Mesodermal cell (in vitro differentiated cells): Measurements from ENCODE around the gene BEND5.

ENCODE experiments used
- H3K27ac ChIP-seq: 2 replicates; pipeline ENCODE4 v1.7.0; 2013; ENCODE audit warnings: mild to moderate bottlenecking, low read depth, low read length, moderate library complexity; ENCODE audit not compliant: severe bottlenecking
- H3K36me3 ChIP-seq: 2 replicates; pipeline ENCODE4 v1.7.1; 2013; ENCODE audit warnings: mild to moderate bottlenecking, low read length, moderate library complexity; ENCODE audit not compliant: control insufficient read depth, insufficient read depth
- H3K4me1 ChIP-seq: one replicate; pipeline ENCODE4 v1.7.1; 2013; ENCODE audit warnings: mild to moderate bottlenecking, low read length; ENCODE audit not compliant: insufficient read depth, control insufficient read depth, poor library complexity, severe bottlenecking
- H3K4me3 ChIP-seq: 2 replicates; pipeline ENCODE4 v1.7.0; 2013; ENCODE audit warnings: low read length, control low read depth, mild to moderate bottlenecking; ENCODE audit not compliant: insufficient read depth, poor library complexity, severe bottlenecking; ENCODE audit errors: extremely low read depth
- H3K9me3 ChIP-seq: 2 replicates; pipeline ENCODE4 v1.7.1; 2013; ENCODE audit warnings: mild to moderate bottlenecking, low read length, moderate library complexity; ENCODE audit not compliant: control insufficient read depth
- WGBS, 2 experiments: methylation state at CpG; one replicate each; pipeline ENCODE4 v1.1.5; 2013; ENCODE audit warnings: missing lambda C conversion rate in 2 of 2; ENCODE audit not compliant: insufficient coverage in 2 of 2; 5-methylcytosine and 5-hydroxymethylcytosine counted together

The BEND5 gene

GRCh38 chr1:48761986-48762385 is 14.7 kb downstream of the BEND5 start:
- Histone ChIP-seq H3K4me1 (no peaks in the 10 kb centered on the region), H3K9me3 (no peaks in the 10 kb centered on the region), H3K4me3 (no peak overlapping the region), H3K27ac (no peak overlapping the region), H3K36me3 (peaks cover 13% of the 10 kb centered on the region)
- 80 to 89% methylated on average over 2 to 3 of the region's 7 CpGs for WGBS, 2 experiments

- no peak overlapping the region for H3K4me3 ChIP-seq
- peaks cover 13% of the 10 kb centered on the region for H3K36me3 ChIP-seq
- H3K27ac ChIP-seq, result no peak overlapping the region
- H3K4me1 ChIP-seq, result no peaks in the 10 kb centered on the region
- H3K9me3 ChIP-seq, result no peaks in the 10 kb centered on the region
Observed at GRCh38 chr1:48761411-48761810, 15.3 kb downstream of the BEND5 start.

- WGBS, 2 experiments, result 90 to 96% methylated on average over 7 of the region's 7 CpGs
- Histone ChIP-seq H3K27ac (no peak overlapping the region), H3K36me3 (peaks cover 13% of the 10 kb centered on the region)
Observed at GRCh38 chr1:48760857-48761256, 15.8 kb downstream of the BEND5 start.

GRCh38 chr1:48758976-48759375 is 17.7 kb downstream of the BEND5 start:
- Histone ChIP-seq H3K36me3 (peaks cover 15% of the 10 kb centered on the region), H3K4me1 (no peaks in the 10 kb centered on the region), H3K9me3 (no peaks in the 10 kb centered on the region), H3K4me3 (no peak overlapping the region), H3K27ac (no peak overlapping the region)
- WGBS, 2 experiments, result 96% methylated on average over 14 to 18 of the region's 18 CpGs

More at GRCh38 chr1:48760857-48761256, 15.8 kb downstream of the BEND5 start:
- no peaks in the 10 kb centered on the region for H3K4me1 ChIP-seq
- no peaks in the 10 kb centered on the region for H3K9me3 ChIP-seq
- H3K4me3 ChIP-seq, result no peak overlapping the region

GRCh38 chr1:48757363-48757762 is 19.3 kb downstream of the BEND5 start:
- 80% methylated on average over 2 of the region's 2 CpGs; no CpG with 5 or more reads in 1 of the 2 experiments for WGBS, 2 experiments
- Histone ChIP-seq H3K36me3 (peaks cover 15% of the 10 kb centered on the region), H3K4me3 (no peak overlapping the region), H3K4me1 (no peaks in the 10 kb centered on the region), H3K9me3 (no peaks in the 10 kb centered on the region), H3K27ac (no peak overlapping the region)

GRCh38 chr1:48756683-48757316 is 19.9 kb downstream of the BEND5 start:
- Histone ChIP-seq H3K9me3 (no peaks in the 10 kb centered on the region), H3K4me3 (no peak overlapping the region), H3K4me1 (no peaks in the 10 kb centered on the region), H3K27ac (no peak overlapping the region), H3K36me3 (peaks cover 15% of the 10 kb centered on the region)
- WGBS, 2 experiments, result no CpG with 5 or more reads among the region's 1 CpG

- Histone ChIP-seq H3K9me3 (no peaks in the 10 kb centered on the region), H3K4me1 (no peaks in the 10 kb centered on the region), H3K36me3 (peaks cover 5% of the 10 kb centered on the region), H3K27ac (no peak overlapping the region), H3K4me3 (no peak overlapping the region)
- WGBS, 2 experiments, result 78 to 100% methylated on average over 1 of the region's 1 CpG
Observed at GRCh38 chr1:48753293-48753692, 23.4 kb downstream of the BEND5 start.

- no peaks in the 10 kb centered on the region for H3K4me1 ChIP-seq
- H3K36me3 ChIP-seq, result peaks cover 3% of the 10 kb centered on the region
- 82 to 100% methylated on average over 1 of the region's 1 CpG for WGBS, 2 experiments
- no peak overlapping the region for H3K4me3 ChIP-seq
- H3K27ac ChIP-seq, result no peak overlapping the region
- H3K9me3 ChIP-seq, result no peaks in the 10 kb centered on the region
Observed at GRCh38 chr1:48750109-48750508, 26.6 kb downstream of the BEND5 start.

GRCh38 chr1:48749068-48749467 is 27.6 kb downstream of the BEND5 start:
- WGBS, 2 experiments, result 82 to 85% methylated on average over 3 to 4 of the region's 7 CpGs
- H3K4me3 ChIP-seq, result no peak overlapping the region
- no peaks in the 10 kb centered on the region for H3K36me3 ChIP-seq
- no peaks in the 10 kb centered on the region for H3K9me3 ChIP-seq
- no peaks in the 10 kb centered on the region for H3K4me1 ChIP-seq
- no peak overlapping the region for H3K27ac ChIP-seq

- Histone ChIP-seq H3K4me1 (no peaks in the 10 kb centered on the region), H3K4me3 (no peak overlapping the region), H3K27ac (no peak overlapping the region), H3K36me3 (no peaks in the 10 kb centered on the region), H3K9me3 (no peaks in the 10 kb centered on the region)
- WGBS, 2 experiments, result 90 to 100% methylated on average over 1 to 3 of the region's 5 CpGs
Observed at GRCh38 chr1:48746906-48747305, 29.8 kb downstream of the BEND5 start.

- H3K4me1 ChIP-seq, result no peaks in the 10 kb centered on the region
Observed at GRCh38 chr1:48744032-48744431, 32.7 kb downstream of the BEND5 start.

More at GRCh38 chr1:48744032-48744431, 32.7 kb downstream of the BEND5 start:
- Histone ChIP-seq H3K4me3 (no peak overlapping the region), H3K27ac (no peak overlapping the region), H3K36me3 (peaks cover 6% of the 10 kb centered on the region), H3K9me3 (no peaks in the 10 kb centered on the region)
- WGBS, 2 experiments, result 89% methylated on average over 2 of the region's 2 CpGs; no CpG with 5 or more reads in 1 of the 2 experiments
